Mesangial cell (primary cell): Measurements from ENCODE around the gene MGA. TPM values are rescaled to one million over a fixed set of nuclear protein-coding genes. Genes with fewer than 3 reads are reported as not detected.

Experiments
- total RNA-seq: library from RNA; depleted of rRNA; stranded (reverse); fragments of >200 nt; gene quantifications from 2 replicates; pipeline ENCODE4 v1.2.3, GENCODE V29; 2015

Gene MGA
- 11.6 and 15.8 TPM in 2 replicates for total RNA-seq

DNA sequence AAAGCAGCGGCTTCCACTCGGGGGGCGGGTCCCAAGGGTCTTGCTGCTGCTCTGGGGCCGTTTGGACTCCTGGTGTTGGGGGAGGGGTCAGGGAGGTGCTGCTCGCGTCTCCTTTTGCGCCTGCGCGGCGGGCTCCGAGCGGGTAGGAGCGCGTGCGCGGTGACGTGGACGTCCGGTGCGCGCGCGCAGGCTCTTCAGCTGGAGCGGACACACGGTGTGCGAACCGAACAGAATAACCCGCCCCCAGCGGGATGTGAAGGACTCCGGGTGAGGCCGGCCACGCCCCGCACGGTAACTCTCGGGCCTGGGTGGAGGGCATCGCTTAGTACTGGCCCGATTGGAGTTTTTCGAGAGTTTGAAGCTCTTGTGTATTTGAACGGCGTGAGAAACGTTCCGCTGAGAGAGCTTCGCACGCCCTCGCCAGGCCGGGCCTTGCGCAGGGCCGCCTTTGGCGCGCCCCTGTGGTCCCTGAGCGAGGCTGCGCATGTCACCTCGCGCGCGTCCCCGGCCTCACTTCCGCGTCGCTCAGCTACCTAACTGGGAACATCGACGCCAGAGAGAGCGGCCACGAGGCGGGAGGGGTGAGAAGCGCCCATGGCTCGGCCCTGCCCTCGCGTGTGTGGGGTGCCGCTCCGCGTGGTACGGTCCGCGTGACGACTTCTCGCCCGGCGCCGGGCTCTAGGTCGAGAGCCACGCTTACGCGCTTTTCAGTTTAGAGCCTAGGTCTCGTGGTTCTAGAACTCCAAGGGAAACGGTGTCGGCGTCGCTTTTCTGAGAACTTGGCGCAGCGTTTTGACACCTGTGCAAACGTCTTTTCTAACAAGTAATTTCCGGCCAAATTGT, at the start of gene MGA:
TSS of gene MGA (plus strand) at position 171 of the 843 bp plus-strand sequence.

DNA sequence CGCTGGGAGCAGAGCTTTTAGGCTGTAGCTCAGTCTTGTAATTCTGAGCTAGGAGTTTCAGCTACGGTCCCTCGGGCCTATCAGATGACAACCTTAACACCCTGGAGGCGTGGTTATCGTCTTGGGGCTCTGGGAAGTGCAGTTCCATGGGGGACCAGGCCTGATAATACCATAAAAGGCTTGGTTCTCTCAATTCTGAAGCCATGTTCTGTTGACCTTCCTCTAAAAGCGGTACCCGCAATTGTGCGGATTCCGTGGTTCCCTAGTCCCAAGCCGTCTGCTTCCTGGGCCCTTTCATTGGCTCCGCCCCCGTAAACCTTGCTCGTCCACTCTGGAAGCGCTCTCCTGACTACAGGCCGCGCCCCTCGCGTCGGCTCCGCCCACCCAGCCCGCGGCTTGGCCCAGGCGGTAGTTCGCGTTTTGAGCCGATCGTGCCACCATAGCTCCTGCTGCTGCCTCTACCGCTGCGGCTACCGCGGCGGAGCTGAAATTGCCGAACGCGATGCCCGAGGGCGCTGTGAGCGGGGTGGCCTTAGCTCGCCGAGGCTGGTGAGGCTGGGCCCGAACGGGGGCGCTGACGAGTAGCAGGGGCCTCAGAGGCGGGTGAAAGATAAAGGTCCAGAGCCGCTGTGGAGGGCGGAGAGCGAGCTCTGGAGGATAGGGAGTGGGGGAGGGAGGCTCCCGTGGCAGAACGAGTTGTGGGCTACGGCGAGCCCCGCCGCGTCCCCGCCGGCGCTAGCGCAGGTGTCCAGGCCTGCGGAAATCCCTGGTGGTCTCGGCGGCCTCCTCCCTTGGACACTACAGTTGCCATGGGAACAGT, 114.1 kb downstream of the MGA start, which contains the start of gene MAPKBP1:
TSS of gene MAPKBP1 (plus strand) at position 423 of the 820 bp plus-strand sequence. CDS start 792 bp downstream, outside the sequence.

Other genes starting within 250 kb of the MGA start
- gene RTF1, start 243.3 kb upstream of the MGA start, total RNA-seq: 14.3 and 15.0 TPM in 2 replicates
- 5.4 and 8.4 TPM in 2 replicates for gene ITPKA, start 166.5 kb upstream of the MGA start, total RNA-seq
- 0.33 and 1.4 TPM in 2 replicates for gene LTK, start 146.6 kb upstream of the MGA start, total RNA-seq
- 20.7 and 28.4 TPM in 2 replicates for gene RPAP1, start 116.1 kb upstream of the MGA start, total RNA-seq
- 11.7 and 13.1 TPM in 2 replicates for gene TYRO3, start 101.2 kb upstream of the MGA start, total RNA-seq
- gene MAPKBP1, start 114.1 kb downstream of the MGA start, total RNA-seq: 11.0 and 11.9 TPM in 2 replicates
- gene JMJD7, start 167.7 kb downstream of the MGA start, total RNA-seq: 3.0 and 9.3 TPM in 2 replicates
- gene PLA2G4B, start 178.4 kb downstream of the MGA start, total RNA-seq: 2.4 TPM in 1 of 2 replicates, not detected in the other
- under 0.01 and 0.25 TPM in 2 replicates for gene SPTBN5, start 233.6 kb downstream of the MGA start, total RNA-seq